ENCODE measurements around the gene CNDP2.

DNA sequence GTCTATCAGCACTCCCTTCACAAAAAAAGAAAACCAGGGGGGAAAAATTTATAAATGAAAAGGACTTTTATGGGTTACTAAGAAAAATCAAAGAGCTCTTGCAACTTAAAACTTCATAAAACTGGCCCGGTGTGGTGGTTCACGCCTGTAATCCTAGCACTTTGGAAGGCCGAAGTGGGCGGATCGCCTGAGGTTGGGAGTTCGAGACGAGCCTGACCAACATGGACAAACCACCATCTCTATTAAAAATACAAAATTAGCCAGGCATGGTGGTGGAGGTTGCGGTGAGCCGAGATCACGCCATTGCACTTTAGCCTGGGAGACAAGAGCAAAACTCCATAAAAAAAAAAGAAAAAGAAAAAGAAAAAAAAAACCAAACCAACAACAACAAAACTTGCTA lies 40.8 kb upstream of the CNDP2 start:
- no peak for TF ChIP-seq POLR2A (IDR thresholded peaks at IDR 0.05)
- no peak for TF ChIP-seq CTCF (IDR thresholded peaks at IDR 0.05)
